B cell (primary cell): ENCODE results near the gene CTSD. TPM values are rescaled to one million over a fixed set of nuclear protein-coding genes. Genes with fewer than 3 reads are reported as not detected.

Experiments
- ATAC-seq: fragments of 200-7000 bp; cut with Tn5 transposase; one replicate; pipeline ENCODE4 v1.10.0; 2021; ENCODE audit warnings: low read depth, mild to moderate bottlenecking, moderate number of reproducible peaks, moderate library complexity
- CTCF ChIA-PET: fragments of 350-600 bp; sonication (Branson Sonifier 250); formaldehyde crosslinking; loops from one replicate; lab custom pipeline; 2021; ENCODE audit warnings: antibody characterized with exemption, inconsistent platforms; lab: Charles Lee
- POLR2A ChIA-PET: fragments of 350-600 bp; sonication (Branson Sonifier 250); formaldehyde crosslinking; loops from one replicate; lab custom pipeline; 2021; ENCODE audit warnings: antibody characterized with exemption; lab: Charles Lee
- DNase-seq: peaks from one replicate; pipeline ENCODE4 v3.0.0; 2013
- H2AFZ ChIP-seq: 2 replicates; pipeline ENCODE4 v1.6.1; 2012; ENCODE audit warnings: mild to moderate bottlenecking, low read depth, low read length; ENCODE audit not compliant: insufficient read depth, poor library complexity, severe bottlenecking
- H3K27ac ChIP-seq, 2 donors: 1 replicate in 1 of 2; 2 replicates in 1 of 2; pipeline ENCODE4 v1.5.1; 2012 to 2013; ENCODE audit warnings: low read length in 2 of 2, mild to moderate bottlenecking in 2 of 2, moderate library complexity in 1 of 2
- H3K27me3 ChIP-seq, 4 experiments: fragments of 200-600 bp in 1 of 4; sonication (generic) in 1 of 4; replicated peaks in 1 of 4; 1 replicate in 2 of 4; 2 replicates in 2 of 4; pipeline versions ENCODE4 v1.6.1 to v1.7.0; 2013 to 2016; ENCODE audit warnings: low read length in 3 of 4, mild to moderate bottlenecking in 2 of 4, mixed read lengths in 1 of 4, moderate library complexity in 1 of 4; ENCODE audit not compliant: insufficient read depth in 4 of 4, control insufficient read depth in 3 of 4; ENCODE audit errors: control extremely low read depth in 1 of 4
- H3K36me3 ChIP-seq, 2 experiments: replicated peaks in 1 of 2; 1 replicate in 1 of 2; 2 replicates in 1 of 2; pipeline versions ENCODE4 v1.6.1 to v1.7.1; 2013; ENCODE audit warnings: low read length in 1 of 2; ENCODE audit not compliant: insufficient read depth in 2 of 2, control insufficient read depth in 1 of 2; ENCODE audit errors: control extremely low read depth in 1 of 2, extremely low read depth in 1 of 2
- H3K4me1 ChIP-seq, 2 donors: fragments of 200-600 bp in 1 of 2; sonication (generic) in 1 of 2; 1 replicate in 1 of 2; 2 replicates in 1 of 2; pipeline versions ENCODE4 v1.5.1 to v1.6.1; 2013 to 2017; ENCODE audit warnings: low read length in 2 of 2; ENCODE audit not compliant: control insufficient read depth in 2 of 2, insufficient read depth in 2 of 2
- H3K4me2 ChIP-seq: replicated peaks from 2 replicates; pipeline ENCODE3; 2012; ENCODE audit warnings: mild to moderate bottlenecking, low read depth, low read length; ENCODE audit not compliant: poor library complexity, severe bottlenecking
- H3K4me3 ChIP-seq, 5 experiments: fragments of 200-600 bp in 1 of 5; sonication (generic) in 1 of 5; 1 replicate in 3 of 5; 2 replicates in 2 of 5; pipeline versions ENCODE4 v1.5.1 to v1.7.0; 2011 to 2016; ENCODE audit warnings: low read length in 4 of 5, mild to moderate bottlenecking in 4 of 5, low read depth in 2 of 5, control low read depth in 1 of 5, moderate library complexity in 1 of 5; ENCODE audit not compliant: insufficient read depth in 1 of 5; ENCODE audit errors: control extremely low read depth in 1 of 5, extremely low read depth in 1 of 5
- H3K79me2 ChIP-seq: fragments of 200-600 bp; sonication (generic); one replicate; pipeline ENCODE4 v1.6.0; 2016; ENCODE audit warnings: low read length; ENCODE audit not compliant: control insufficient read depth, insufficient read depth
- H3K9ac ChIP-seq: fragments of 200-600 bp; sonication (generic); 2 replicates; pipeline ENCODE4 v1.6.1; 2017; ENCODE audit warnings: mild to moderate bottlenecking, low read length, moderate library complexity
- H3K9me3 ChIP-seq, 3 donors: one replicate each; pipeline versions ENCODE4 v1.6.1 to v1.7.1; 2013; ENCODE audit warnings: low read length in 2 of 3; ENCODE audit not compliant: control insufficient read depth in 2 of 3, insufficient read depth in 1 of 3; ENCODE audit errors: control extremely low read depth in 1 of 3
- H4K20me1 ChIP-seq: 2 replicates; pipeline ENCODE4 v1.6.0; 2012; ENCODE audit warnings: mild to moderate bottlenecking, low read length; ENCODE audit not compliant: insufficient read depth, control insufficient read depth, poor library complexity, severe bottlenecking
- H3K27ac Mint-ChIP-seq: one replicate; pipeline ENCODE4 v1.8.0; 2021; ENCODE audit warnings: mixed read lengths
- H3K27me3 Mint-ChIP-seq: one replicate; pipeline ENCODE4 v1.8.0; 2021; ENCODE audit warnings: mixed read lengths
- H3K4me1 Mint-ChIP-seq: one replicate; pipeline ENCODE4 v1.8.0; 2021; ENCODE audit warnings: mixed read lengths
- H3K4me3 Mint-ChIP-seq: one replicate; pipeline ENCODE4 v1.8.0; 2021; ENCODE audit warnings: mixed read lengths
- H3K9me3 Mint-ChIP-seq: one replicate; pipeline ENCODE4 v1.8.0; 2022; ENCODE audit warnings: mixed read lengths; ENCODE audit not compliant: insufficient read depth
- CTCF ChIP-seq: fragments of 200-600 bp; IDR thresholded peaks from one replicate; pipeline ENCODE4 v1.8.0; 2022; ENCODE audit warnings: antibody characterized with exemption, mild to moderate bottlenecking
- EZH2 ChIP-seq: IDR thresholded peaks from 2 replicates; pipeline ENCODE4 v1.6.1; 2012; ENCODE audit warnings: borderline replicate concordance, low read depth, mild to moderate bottlenecking, moderate library complexity, low read length; ENCODE audit not compliant: insufficient read depth, poor library complexity, severe bottlenecking
- WGBS: methylation state at CpG from one replicate; pipeline ENCODE4 v1.1.5; 2013; ENCODE audit warnings: missing lambda C conversion rate; ENCODE audit not compliant: insufficient coverage; 5-methylcytosine and 5-hydroxymethylcytosine counted together
- intact Hi-C: fragments of 100-400 bp; cut with micrococcal nuclease; formaldehyde crosslinking; loops from one replicate; pipeline ENCODE4 v1.10.0; 2022
- polyA plus RNA-seq: library from polyadenylated mRNA; depleted of rRNA; stranded (reverse); fragments of >200 nt; gene quantifications from 2 replicates; pipeline ENCODE4 v1.2.3, GENCODE V29; 2012
- total RNA-seq, 2 donors: library from RNA; stranded (reverse); fragments of 120-200 nt in 1 of 2; gene quantifications; 1 replicate in 1 of 2; 2 replicates in 1 of 2; pipeline versions ENCODE4 v1.2.3 to v1.2.4, GENCODE V29; 2013 to 2022

Gene CTSD
- total and polyA plus RNA-seq, 2 donors (not counting 1 experiment from before 2014, with no cell fraction given): 42.2 to 83.5 TPM

- peaks cover 31% of the 10 kb centered on the region for H3K4me1 Mint-ChIP-seq
- H3K27ac Mint-ChIP-seq: no peak overlapping the region
- no peaks in the 10 kb centered on the region for H3K36me3 ChIP-seq
- peaks cover 0 to 15% (median 0%) of the 10 kb centered on the region in 4 experiments for H3K27me3 ChIP-seq
- 96% methylated on average over 3 of the region's 6 CpGs for WGBS
- DNase-seq (no peak), ATAC-seq (no peak)
- TF ChIP-seq EZH2 (no peak), CTCF (no peak)
- H3K79me2 ChIP-seq: no peaks in the 10 kb centered on the region
- H3K9me3 ChIP-seq: peaks cover 0 to 13% (median 0%) of the 10 kb centered on the region in 3 donors
- H2AFZ ChIP-seq: no peak overlapping the region
- H3K4me3 ChIP-seq: no peak overlapping the region
- peaks cover 15% of the 10 kb centered on the region for H3K27me3 Mint-ChIP-seq
- H3K9ac ChIP-seq: no peak overlapping the region
- peaks cover 19 to 32% of the 10 kb centered on the region in 2 donors for H3K4me1 ChIP-seq
- POLR2A ChIA-PET: no interaction called here
- intact Hi-C loops: no loop called here
- H4K20me1 ChIP-seq: no peaks in the 10 kb centered on the region
- H3K4me3 Mint-ChIP-seq: no peak overlapping the region
- H3K27ac ChIP-seq: no peak overlapping the region
- peaks cover 4% of the 10 kb centered on the region for H3K9me3 Mint-ChIP-seq
- CTCF ChIA-PET: interaction anchor here (0.7 to 4.2 kb wide), 3 partner anchors 9 to 129 kb away, joined by 3 to 18 read pairs (median 4); no protein-coding TSS in a partner anchor
- no peak overlapping the region for H3K4me2 ChIP-seq
Observed at GRCh38 chr11:1703146-1703545, 60.6 kb downstream of the CTSD start.

Other genes with a start within 250 kb of the CTSD start
- gene DUSP8, start 191.7 kb downstream of the CTSD start, total RNA-seq: 4.3 and 5.2 TPM in 2 replicates
- 7.2 and 24.0 TPM in 2 replicates for gene DUSP8, start 191.7 kb downstream of the CTSD start, polyA plus RNA-seq
- gene KRTAP5-1, start 178.6 kb downstream of the CTSD start, total RNA-seq: not detected in 2 replicates
- not detected in 2 replicates for gene KRTAP5-1, start 178.6 kb downstream of the CTSD start, polyA plus RNA-seq
- not detected in 2 replicates for gene KRTAP5-2, start 165.6 kb downstream of the CTSD start, total RNA-seq
- 0.36 TPM in 1 of 2 replicates, not detected in the other for gene KRTAP5-2, start 165.6 kb downstream of the CTSD start, polyA plus RNA-seq
- gene KRTAP5-3, start 155.5 kb downstream of the CTSD start, total RNA-seq: not detected in 2 replicates
- not detected in 2 replicates for gene KRTAP5-3, start 155.5 kb downstream of the CTSD start, polyA plus RNA-seq
- gene KRTAP5-4, start 141.8 kb downstream of the CTSD start, total RNA-seq: not detected in 2 replicates
- not detected in 2 replicates for gene KRTAP5-4, start 141.8 kb downstream of the CTSD start, polyA plus RNA-seq
- not detected in 2 replicates for gene KRTAP5-5, start 134.2 kb downstream of the CTSD start, total RNA-seq
- not detected in 2 replicates for gene KRTAP5-5, start 134.2 kb downstream of the CTSD start, polyA plus RNA-seq
- not detected in 2 replicates for gene KRTAP5-6, start 66.7 kb downstream of the CTSD start, total RNA-seq
- not detected in 2 replicates for gene KRTAP5-6, start 66.7 kb downstream of the CTSD start, polyA plus RNA-seq
- 1.1 and 1.7 TPM in 2 replicates for gene IFITM10, start 13.3 kb downstream of the CTSD start, total RNA-seq
- gene IFITM10, start 13.3 kb downstream of the CTSD start, polyA plus RNA-seq: 0.09 and 0.17 TPM in 2 replicates
- not detected in 2 replicates for gene SYT8, start 71.1 kb upstream of the CTSD start, total RNA-seq
- gene SYT8, start 71.1 kb upstream of the CTSD start, polyA plus RNA-seq: not detected in 2 replicates
- 1.6 and 2.9 TPM in 2 replicates for gene TNNI2, start 75.1 kb upstream of the CTSD start, total RNA-seq
- 12.9 and 28.6 TPM in 2 replicates for gene TNNI2, start 75.1 kb upstream of the CTSD start, polyA plus RNA-seq
- 445 and 446 TPM in 2 replicates for gene LSP1, start 89.2 kb upstream of the CTSD start, total RNA-seq
- gene LSP1, start 89.2 kb upstream of the CTSD start, polyA plus RNA-seq: 184 and 249 TPM in 2 replicates
- gene PRR33, start 128.0 kb upstream of the CTSD start, total RNA-seq: not detected in 2 replicates
- gene PRR33, start 128.0 kb upstream of the CTSD start, polyA plus RNA-seq: not detected in 2 replicates
- 9.9 and 10.0 TPM in 2 replicates for gene TNNT3, start 155.8 kb upstream of the CTSD start, total RNA-seq
- 2.5 and 13.8 TPM in 2 replicates for gene TNNT3, start 155.8 kb upstream of the CTSD start, polyA plus RNA-seq
- 44.7 and 47.8 TPM in 2 replicates for gene MRPL23, start 183.4 kb upstream of the CTSD start, total RNA-seq
- gene MRPL23, start 183.4 kb upstream of the CTSD start, polyA plus RNA-seq: 63.2 and 64.8 TPM in 2 replicates
- gene H19, start 233.9 kb upstream of the CTSD start, total RNA-seq: not detected in 2 replicates
- not detected in 2 replicates for gene H19, start 233.9 kb upstream of the CTSD start, polyA plus RNA-seq